ENCODE measurements around the gene RAB34. TPM values are rescaled to one million over a fixed set of nuclear protein-coding genes. Genes with fewer than 3 reads are reported as not detected.

RAB34 gene
- total RNA-seq, 1 donor from 2014 or later = 150 TPM

DNA sequence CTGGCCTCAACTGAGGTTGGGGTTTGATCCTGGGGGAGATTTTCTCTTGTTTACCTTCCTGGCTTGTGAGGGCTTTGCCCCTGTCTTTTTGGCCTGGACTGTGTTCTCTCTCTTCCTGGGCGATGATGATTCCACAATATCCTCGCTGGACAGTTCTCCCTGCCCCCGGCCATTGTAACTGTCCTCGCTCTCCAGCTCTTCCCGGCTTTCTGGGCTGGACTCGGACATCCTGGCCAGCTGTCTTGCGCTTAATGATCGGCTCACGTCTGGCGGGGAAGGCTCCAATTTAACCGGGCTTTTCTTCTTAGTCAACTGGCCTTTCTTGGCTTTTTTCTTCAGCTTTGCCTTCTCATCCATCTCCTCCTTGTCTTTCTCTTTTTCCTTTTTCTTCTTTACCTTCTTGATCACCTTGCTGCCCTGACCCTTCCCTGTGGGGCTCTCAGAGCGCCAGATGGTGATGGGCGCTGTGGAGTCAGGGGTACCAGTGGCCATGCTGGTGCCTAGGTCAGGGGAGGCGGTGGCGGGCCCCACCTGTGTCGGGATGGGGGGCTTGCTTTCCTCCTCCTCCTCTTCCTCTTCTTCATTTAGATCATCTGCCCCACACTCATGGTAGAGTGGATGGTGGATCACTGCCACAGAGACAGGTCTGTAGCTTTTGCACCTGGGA, 14.0 kb downstream of the RAB34 start:
- no peak overlapping the region for H3K9ac ChIP-seq (ENCODE audit: low read length)
- H3K4me3 ChIP-seq (ENCODE audit: insufficient read depth, low read depth, low read length) = no peak overlapping the region
- H3K4me2 ChIP-seq (ENCODE audit: low read length) = no peak overlapping the region
- Mint-ChIP-seq H3K4me3 (ENCODE audit: unreplicated experiment) (no peak overlapping the region), H3K36me3 (ENCODE audit: low read depth, unreplicated experiment) (peaks cover 29% of the 10 kb centered on the region), H3K27ac (ENCODE audit: unreplicated experiment) (no peak overlapping the region), H3K27me3 (ENCODE audit: low read depth, unreplicated experiment) (no peaks in the 10 kb centered on the region), H3K4me1 (ENCODE audit: low read depth, unreplicated experiment) (no peaks in the 10 kb centered on the region), H3K9me3 (ENCODE audit: unreplicated experiment) (no peaks in the 10 kb centered on the region)
- H4K20me1 ChIP-seq (ENCODE audit: insufficient read depth, low read length) = peaks cover 36% of the 10 kb centered on the region
- peaks cover 34% of the 10 kb centered on the region for H3K36me3 ChIP-seq (ENCODE audit: insufficient read depth, low read length)
- no peak for FAIRE-seq
- DNase-seq (ENCODE audit: low read depth) = no peak
- H3K27me3 ChIP-seq (ENCODE audit: insufficient read depth, low read length) = no peaks in the 10 kb centered on the region
- TF ChIP-seq, protein P1, sequence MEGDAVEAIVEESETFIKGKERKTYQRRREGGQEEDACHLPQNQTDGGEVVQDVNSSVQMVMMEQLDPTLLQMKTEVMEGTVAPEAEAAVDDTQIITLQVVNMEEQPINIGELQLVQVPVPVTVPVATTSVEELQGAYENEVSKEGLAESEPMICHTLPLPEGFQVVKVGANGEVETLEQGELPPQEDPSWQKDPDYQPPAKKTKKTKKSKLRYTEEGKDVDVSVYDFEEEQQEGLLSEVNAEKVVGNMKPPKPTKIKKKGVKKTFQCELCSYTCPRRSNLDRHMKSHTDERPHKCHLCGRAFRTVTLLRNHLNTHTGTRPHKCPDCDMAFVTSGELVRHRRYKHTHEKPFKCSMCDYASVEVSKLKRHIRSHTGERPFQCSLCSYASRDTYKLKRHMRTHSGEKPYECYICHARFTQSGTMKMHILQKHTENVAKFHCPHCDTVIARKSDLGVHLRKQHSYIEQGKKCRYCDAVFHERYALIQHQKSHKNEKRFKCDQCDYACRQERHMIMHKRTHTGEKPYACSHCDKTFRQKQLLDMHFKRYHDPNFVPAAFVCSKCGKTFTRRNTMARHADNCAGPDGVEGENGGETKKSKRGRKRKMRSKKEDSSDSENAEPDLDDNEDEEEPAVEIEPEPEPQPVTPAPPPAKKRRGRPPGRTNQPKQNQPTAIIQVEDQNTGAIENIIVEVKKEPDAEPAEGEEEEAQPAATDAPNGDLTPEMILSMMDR (IDR thresholded peaks at IDR 0.05; ENCODE audit: insufficient read depth, low read depth, low read length) = no peak
- TF ChIP-seq EZH2 (IDR thresholded peaks at IDR 0.05; ENCODE audit: insufficient read depth, low read length) = no peak
- H2AFZ ChIP-seq (ENCODE audit: low read depth, low read length) = no peak overlapping the region
- H3K79me2 ChIP-seq (ENCODE audit: insufficient read depth, low read length) = no peaks in the 10 kb centered on the region
- H3K27ac ChIP-seq (ENCODE audit: low read depth, low read length) = no peak overlapping the region
- H3K9me3 ChIP-seq (ENCODE audit: insufficient read depth, low read depth, low read length) = no peaks in the 10 kb centered on the region
- H3K4me1 ChIP-seq (ENCODE audit: insufficient read depth, low read length) = no peaks in the 10 kb centered on the region

GRCh38 chr17:28702752-28703150, 14.9 kb downstream of the RAB34 start:
- DNase-seq (ENCODE audit: low read depth) = no peak
- no peaks in the 10 kb centered on the region for H3K27me3 ChIP-seq (ENCODE audit: insufficient read depth, low read length)
- H3K4me3 ChIP-seq (ENCODE audit: insufficient read depth, low read depth, low read length) = no peak overlapping the region
- H3K4me2 ChIP-seq (ENCODE audit: low read length) = no peak overlapping the region
- no peaks in the 10 kb centered on the region for H3K79me2 ChIP-seq (ENCODE audit: insufficient read depth, low read length)
- TF ChIP-seq, protein P1 (IDR thresholded peaks at IDR 0.05; ENCODE audit: insufficient read depth, low read depth, low read length) = no peak
- TF ChIP-seq EZH2 (IDR thresholded peaks at IDR 0.05; ENCODE audit: insufficient read depth, low read length) = no peak
- H2AFZ ChIP-seq (ENCODE audit: low read depth, low read length) = no peak overlapping the region
- no peaks in the 10 kb centered on the region for H3K9me3 ChIP-seq (ENCODE audit: insufficient read depth, low read depth, low read length)
- Mint-ChIP-seq H3K27ac (ENCODE audit: unreplicated experiment) (no peak overlapping the region), H3K36me3 (ENCODE audit: low read depth, unreplicated experiment) (peaks cover 31% of the 10 kb centered on the region), H3K4me3 (ENCODE audit: unreplicated experiment) (no peak overlapping the region), H3K4me1 (ENCODE audit: low read depth, unreplicated experiment) (no peaks in the 10 kb centered on the region), H3K27me3 (ENCODE audit: low read depth, unreplicated experiment) (no peaks in the 10 kb centered on the region), H3K9me3 (ENCODE audit: unreplicated experiment) (no peaks in the 10 kb centered on the region)
- H4K20me1 ChIP-seq (ENCODE audit: insufficient read depth, low read length) = peaks cover 41% of the 10 kb centered on the region
- FAIRE-seq = no peak
- H3K36me3 ChIP-seq (ENCODE audit: insufficient read depth, low read length) = peaks cover 42% of the 10 kb centered on the region
- H3K27ac ChIP-seq (ENCODE audit: low read depth, low read length) = no peak overlapping the region
- H3K4me1 ChIP-seq (ENCODE audit: insufficient read depth, low read length) = no peaks in the 10 kb centered on the region
- no peak overlapping the region for H3K9ac ChIP-seq (ENCODE audit: low read length)

GRCh38 chr17:28702026-28702751, 15.5 kb downstream of the RAB34 start:
- Histone ChIP-seq H3K36me3 (ENCODE audit: insufficient read depth, low read length) (peaks cover 47% of the 10 kb centered on the region), H3K9me3 (ENCODE audit: insufficient read depth, low read depth, low read length) (no peaks in the 10 kb centered on the region)
- no peak overlapping the region for H3K27ac Mint-ChIP-seq (ENCODE audit: unreplicated experiment)

More at GRCh38 chr17:28702026-28702751, 15.5 kb downstream of the RAB34 start:
- Histone ChIP-seq H3K9ac (ENCODE audit: low read length) (no peak overlapping the region), H2AFZ (ENCODE audit: low read depth, low read length) (no peak overlapping the region), H3K27ac (ENCODE audit: low read depth, low read length) (no peak overlapping the region), H3K27me3 (ENCODE audit: insufficient read depth, low read length) (no peaks in the 10 kb centered on the region), H4K20me1 (ENCODE audit: insufficient read depth, low read length) (peaks cover 41% of the 10 kb centered on the region), H3K79me2 (ENCODE audit: insufficient read depth, low read length) (no peaks in the 10 kb centered on the region), H3K4me3 (ENCODE audit: insufficient read depth, low read depth, low read length) (no peak overlapping the region), H3K4me2 (ENCODE audit: low read length) (no peak overlapping the region), H3K4me1 (ENCODE audit: insufficient read depth, low read length) (no peaks in the 10 kb centered on the region)
- Mint-ChIP-seq H3K4me1 (ENCODE audit: low read depth, unreplicated experiment) (no peaks in the 10 kb centered on the region), H3K36me3 (ENCODE audit: low read depth, unreplicated experiment) (peaks cover 34% of the 10 kb centered on the region), H3K9me3 (ENCODE audit: unreplicated experiment) (no peaks in the 10 kb centered on the region), H3K4me3 (ENCODE audit: unreplicated experiment) (no peak overlapping the region), H3K27me3 (ENCODE audit: low read depth, unreplicated experiment) (no peaks in the 10 kb centered on the region)
- TF ChIP-seq, protein P1 (IDR thresholded peaks at IDR 0.05; ENCODE audit: insufficient read depth, low read depth, low read length) = no peak
- no peak for TF ChIP-seq EZH2 (IDR thresholded peaks at IDR 0.05; ENCODE audit: insufficient read depth, low read length)
- DNase-seq (ENCODE audit: low read depth) = no peak
- FAIRE-seq = no peak
